ENCODE data around the gene SIL1.
"Not testable (repeated sequence)": the region's sequence is repeated elsewhere in the genome, so short reads cannot be mapped to it uniquely, and the experiment has no call there.

SIL1 gene

GRCh38 chr5:138942066-138942465 is 256.1 kb downstream of the SIL1 start:
- DNase-seq (ENCODE audit: low spot score), result no peak

GRCh38 chr5:138938526-138938925 is 259.6 kb downstream of the SIL1 start:
- DNase-seq (ENCODE audit: low spot score), result no peak

GRCh38 chr5:138937392-138938387 is 260.5 kb downstream of the SIL1 start:
- no peak for DNase-seq (ENCODE audit: low spot score)

GRCh38 chr5:138936968-138937345 is 261.2 kb downstream of the SIL1 start:
- no peak for DNase-seq (ENCODE audit: low spot score)

GRCh38 chr5:138936225-138936967 is 261.8 kb downstream of the SIL1 start:
- no peak for DNase-seq (ENCODE audit: low spot score)

GRCh38 chr5:138935466-138935865 is 262.7 kb downstream of the SIL1 start:
- DNase-seq (ENCODE audit: low spot score), result no peak

GRCh38 chr5:138934971-138935370 is 263.2 kb downstream of the SIL1 start:
- no peak for DNase-seq (ENCODE audit: low spot score)

- no peak for DNase-seq (ENCODE audit: low spot score)
Observed at GRCh38 chr5:138933522-138934290, 264.5 kb downstream of the SIL1 start.

GRCh38 chr5:138932171-138932810 is 265.9 kb downstream of the SIL1 start:
- DNase-seq (ENCODE audit: low spot score), result peak; percentile 6

GRCh38 chr5:138930371-138931097 is 267.6 kb downstream of the SIL1 start:
- DNase-seq (ENCODE audit: low spot score), result no peak

GRCh38 chr5:138929571-138929955 is 268.6 kb downstream of the SIL1 start:
- no peak for DNase-seq (ENCODE audit: low spot score)

GRCh38 chr5:138927979-138928378 is 270.2 kb downstream of the SIL1 start:
- no peak for DNase-seq (ENCODE audit: low spot score)

GRCh38 chr5:138927544-138927943 is 270.6 kb downstream of the SIL1 start:
- no peak for DNase-seq (ENCODE audit: low spot score)

GRCh38 chr5:138926688-138927448 is 271.3 kb downstream of the SIL1 start:
- DNase-seq (ENCODE audit: low spot score), result no peak

- no peak for DNase-seq (ENCODE audit: low spot score)
Observed at GRCh38 chr5:138926257-138926656, 271.9 kb downstream of the SIL1 start.

- DNase-seq (ENCODE audit: low spot score), result no peak
Observed at GRCh38 chr5:138925090-138925635, 273.0 kb downstream of the SIL1 start.

- DNase-seq (ENCODE audit: low spot score), result no peak
Observed at GRCh38 chr5:138922494-138922893, 275.7 kb downstream of the SIL1 start.

GRCh38 chr5:138921362-138921761 is 276.8 kb downstream of the SIL1 start:
- not testable (repeated sequence) for DNase-seq (ENCODE audit: low spot score)

- no peak for DNase-seq (ENCODE audit: low spot score)
Observed at GRCh38 chr5:138920181-138920580, 278.0 kb downstream of the SIL1 start.

- DNase-seq (ENCODE audit: low spot score), result no peak
Observed at GRCh38 chr5:138918686-138919085, 279.5 kb downstream of the SIL1 start.

Data from NAMALWA (cell line).